Inflammatory macrophage treated with lipopolysaccharide for 1 hour (primary cell): Measurements from ENCODE around the gene GAK.

ENCODE experiments used
- DNase-seq, 2 donors: peaks; one replicate each; pipeline ENCODE4 v3.0.0-alpha.2; 2020 to 2022

Gene GAK

DNA sequence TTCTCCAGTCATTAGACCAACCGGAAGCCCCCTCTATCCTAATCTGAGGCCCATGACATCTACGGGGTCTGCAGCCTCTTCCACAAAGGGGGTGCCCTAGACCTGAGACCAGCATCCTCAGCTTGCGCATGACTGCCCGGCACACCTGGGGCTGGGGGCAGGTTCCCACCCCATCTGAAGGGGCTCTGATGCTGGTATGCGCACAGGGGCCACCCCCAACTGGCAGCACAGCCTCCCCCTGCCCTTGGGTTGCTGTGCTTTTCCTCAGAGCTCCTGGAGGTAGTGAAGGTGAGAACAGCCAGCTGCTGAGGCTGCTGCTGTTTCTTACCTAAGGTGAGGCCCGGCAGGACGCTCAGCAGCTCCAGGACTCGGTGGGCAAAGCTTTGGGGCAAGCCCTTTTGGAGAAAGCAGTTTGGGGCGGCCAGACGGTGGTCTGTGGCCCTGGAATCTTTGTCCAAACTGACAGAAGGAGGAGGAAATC is 87.3 kb downstream of the GAK start:
- DNase-seq: no peak

DNA sequence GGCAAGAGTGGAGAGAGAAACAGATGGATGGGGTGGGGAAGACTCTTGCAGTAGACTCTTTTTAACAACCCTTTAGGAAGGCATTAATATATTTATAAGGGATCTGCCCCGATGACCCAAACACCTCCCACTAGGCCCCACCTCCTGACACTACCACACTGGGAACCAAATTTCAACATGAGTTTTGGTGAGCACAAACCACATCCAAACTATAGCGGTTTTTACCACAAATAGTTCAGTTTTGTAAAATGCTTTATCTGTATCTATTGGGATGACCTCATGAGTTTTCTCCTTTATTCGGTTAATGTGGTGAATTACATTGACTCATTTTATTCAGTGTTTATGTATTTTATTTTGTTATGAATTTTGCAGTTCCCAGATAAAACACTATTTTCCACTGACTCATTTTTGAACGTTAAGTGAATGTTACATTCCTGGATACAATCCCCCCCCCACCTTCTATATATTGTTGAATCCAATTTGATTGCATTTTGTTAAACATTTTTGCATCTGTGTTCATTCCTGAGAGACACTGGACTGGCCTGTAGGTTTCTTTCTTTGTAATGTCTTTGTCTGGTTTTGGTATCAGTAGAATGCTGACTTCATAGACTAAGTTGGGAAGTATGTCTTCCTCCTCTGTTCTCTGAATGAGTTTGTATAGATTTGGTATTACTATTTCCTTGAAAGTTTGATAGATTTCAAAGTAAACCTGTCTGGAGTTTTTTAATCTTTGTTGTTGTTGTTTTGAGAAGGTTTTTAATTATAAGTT is 92.3 kb downstream of the GAK start:
- no peak for DNase-seq

GRCh38 chr4:837772-838171 is 94.3 kb downstream of the GAK start:
- DNase-seq: no peak

DNA sequence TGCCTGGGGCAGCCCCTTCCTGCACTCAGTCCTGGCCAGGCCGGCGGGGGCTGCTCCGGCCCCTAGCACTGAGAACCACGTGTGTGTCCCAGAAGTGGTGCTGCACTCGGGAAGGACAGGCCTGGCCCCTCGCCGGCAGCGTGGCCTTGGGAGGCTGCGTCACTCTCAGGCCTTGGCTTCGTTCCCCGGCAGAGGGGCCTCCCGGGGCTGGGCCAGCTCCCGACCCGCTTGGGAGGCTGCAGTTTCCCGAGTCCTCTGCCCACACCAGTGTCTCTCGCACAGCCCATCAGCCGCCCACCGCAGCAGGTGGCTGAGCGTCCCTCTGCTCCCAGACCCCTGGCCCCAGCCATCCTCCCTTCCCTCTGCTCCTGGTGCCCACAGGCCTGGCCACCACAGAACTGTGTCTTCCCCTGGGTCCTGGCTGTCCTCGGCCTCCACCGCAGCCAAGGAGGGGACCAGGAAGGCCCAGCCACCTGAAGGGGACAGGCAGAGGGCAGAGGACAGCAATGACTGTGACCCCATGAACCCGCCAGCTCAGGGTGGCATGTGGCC is 95.3 kb downstream of the GAK start:
- DNase-seq: no peak

- no peak for DNase-seq
These were observed 96.1 kb downstream of the GAK start for GRCh38 chr4:836003-836511.

GRCh38 chr4:835148-836002 is 96.7 kb downstream of the GAK start:
- DNase-seq: no peak

DNA sequence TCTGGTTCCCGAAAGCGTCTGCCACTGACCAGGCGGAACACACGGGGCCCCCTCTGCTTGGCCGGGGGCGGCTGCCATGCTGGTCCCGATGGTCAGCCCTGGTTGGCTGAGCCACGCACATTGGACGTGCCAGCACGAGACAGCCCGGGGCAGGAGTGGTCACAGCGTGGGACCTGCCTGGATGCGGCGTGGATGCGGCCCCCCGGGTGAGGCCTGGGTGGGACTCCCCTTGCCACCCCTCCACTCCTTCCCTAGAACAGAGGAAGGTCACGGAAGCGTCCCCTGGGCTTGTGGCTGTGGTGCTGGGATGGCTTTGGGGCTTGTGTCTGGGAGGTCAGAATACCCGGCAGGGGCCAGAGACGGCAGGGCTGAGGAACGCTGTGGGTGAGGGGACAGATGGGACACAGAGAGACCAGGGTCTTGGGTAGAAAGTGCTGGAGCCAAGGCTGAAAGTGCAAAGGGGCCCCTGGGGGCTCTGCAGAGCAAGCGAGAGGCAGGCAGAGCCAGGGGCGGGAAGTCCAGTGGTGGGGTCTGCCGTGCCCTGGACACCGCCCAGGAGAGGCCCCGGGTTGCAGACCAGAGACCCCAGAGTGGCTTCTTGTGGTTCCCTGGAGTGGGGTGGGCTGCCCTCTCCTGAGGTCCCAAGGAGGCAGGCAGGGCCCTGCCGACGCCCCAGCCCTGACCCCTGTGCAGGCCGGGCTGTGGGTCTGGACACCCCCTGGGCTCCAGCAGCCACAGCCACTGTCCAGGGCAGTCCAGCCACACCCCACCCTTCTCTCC is 97.6 kb downstream of the GAK start:
- no peak for DNase-seq

- no peak for DNase-seq
These were observed 98.3 kb downstream of the GAK start for GRCh38 chr4:833731-834367.

GRCh38 chr4:833156-833555 is 99.0 kb downstream of the GAK start:
- DNase-seq: no peak

- DNase-seq: no peak
These were observed 99.6 kb downstream of the GAK start for GRCh38 chr4:832536-832935.

DNA sequence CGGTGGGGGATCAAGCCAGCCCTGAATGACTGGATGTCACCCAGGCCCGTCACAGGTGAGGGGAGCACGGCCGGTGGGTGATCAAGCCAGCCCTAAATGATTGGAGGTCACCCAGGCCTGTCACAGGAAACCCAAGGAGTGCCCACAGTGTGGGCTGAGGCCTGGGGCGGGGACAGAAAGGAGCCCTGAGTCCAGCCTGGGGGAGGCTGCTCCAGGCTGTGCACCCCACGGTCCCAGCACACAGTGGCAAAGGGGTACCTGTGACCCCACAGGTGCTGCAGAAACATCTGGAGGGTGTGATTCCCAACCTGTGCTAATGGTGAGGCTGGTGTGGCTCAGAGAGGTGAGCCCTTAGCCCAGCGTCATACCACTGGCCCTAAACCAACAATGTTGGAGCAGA is 100.0 kb downstream of the GAK start:
- DNase-seq: no peak

DNA sequence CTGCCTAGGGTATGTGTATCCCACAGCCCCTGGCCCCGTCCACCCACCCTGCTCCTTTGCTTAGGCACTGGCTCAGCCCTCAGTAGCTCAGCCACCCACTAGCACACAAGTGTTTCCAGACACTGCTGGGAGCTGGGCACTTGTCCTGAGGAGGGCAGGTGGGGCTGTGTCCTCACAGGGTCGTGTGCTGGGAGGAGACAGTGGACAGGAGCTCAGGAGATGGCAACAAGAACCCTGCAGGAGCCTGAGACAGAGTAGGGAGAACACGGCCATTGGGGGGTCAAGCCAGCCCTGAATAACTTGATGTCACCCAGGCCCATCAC is 100.7 kb downstream of the GAK start:
- DNase-seq: no peak

DNA sequence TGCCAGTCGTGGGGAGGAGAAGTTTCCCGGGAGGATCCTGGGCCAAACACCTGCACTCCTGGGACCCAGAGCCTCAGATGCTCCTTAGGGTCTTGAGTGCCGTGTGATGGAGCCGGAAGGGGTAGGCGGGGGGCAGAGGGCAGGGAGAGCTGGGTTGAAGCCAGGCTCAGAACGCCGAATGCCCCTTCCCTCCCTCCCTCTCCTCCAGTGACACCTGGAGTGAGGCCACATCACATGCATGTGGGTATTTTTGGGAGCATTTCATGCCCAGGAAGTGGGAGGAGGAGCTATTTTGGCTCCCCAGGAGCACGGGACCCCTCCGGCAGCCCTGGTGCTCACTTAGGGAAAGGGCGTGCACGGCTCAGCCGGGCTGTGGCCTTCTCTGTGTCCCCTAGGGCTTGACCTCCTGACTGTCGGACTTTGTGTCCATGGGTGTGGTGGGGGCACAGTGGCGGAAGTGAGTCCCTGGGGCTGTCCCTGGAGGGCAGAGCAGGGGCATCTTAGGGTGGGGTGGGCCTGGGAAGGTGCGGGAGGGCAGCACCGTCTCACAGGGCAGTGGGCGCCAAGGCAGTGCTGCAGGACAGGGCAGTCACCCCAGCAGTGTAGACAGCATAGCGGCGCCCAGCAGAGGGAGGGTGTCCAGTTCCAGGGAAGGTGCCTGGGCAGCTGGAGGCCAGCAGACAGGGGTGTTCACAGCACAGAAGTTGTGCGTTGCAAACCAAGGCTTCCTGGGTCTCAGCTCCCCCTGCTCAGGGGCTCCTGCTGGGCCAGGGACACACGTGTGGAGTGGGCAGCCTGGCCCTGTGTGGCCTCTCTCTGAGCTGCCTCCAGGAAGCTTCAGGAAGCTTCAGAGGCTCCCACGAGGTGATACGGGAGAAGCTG is 101.3 kb downstream of the GAK start:
- DNase-seq: no peak

DNA sequence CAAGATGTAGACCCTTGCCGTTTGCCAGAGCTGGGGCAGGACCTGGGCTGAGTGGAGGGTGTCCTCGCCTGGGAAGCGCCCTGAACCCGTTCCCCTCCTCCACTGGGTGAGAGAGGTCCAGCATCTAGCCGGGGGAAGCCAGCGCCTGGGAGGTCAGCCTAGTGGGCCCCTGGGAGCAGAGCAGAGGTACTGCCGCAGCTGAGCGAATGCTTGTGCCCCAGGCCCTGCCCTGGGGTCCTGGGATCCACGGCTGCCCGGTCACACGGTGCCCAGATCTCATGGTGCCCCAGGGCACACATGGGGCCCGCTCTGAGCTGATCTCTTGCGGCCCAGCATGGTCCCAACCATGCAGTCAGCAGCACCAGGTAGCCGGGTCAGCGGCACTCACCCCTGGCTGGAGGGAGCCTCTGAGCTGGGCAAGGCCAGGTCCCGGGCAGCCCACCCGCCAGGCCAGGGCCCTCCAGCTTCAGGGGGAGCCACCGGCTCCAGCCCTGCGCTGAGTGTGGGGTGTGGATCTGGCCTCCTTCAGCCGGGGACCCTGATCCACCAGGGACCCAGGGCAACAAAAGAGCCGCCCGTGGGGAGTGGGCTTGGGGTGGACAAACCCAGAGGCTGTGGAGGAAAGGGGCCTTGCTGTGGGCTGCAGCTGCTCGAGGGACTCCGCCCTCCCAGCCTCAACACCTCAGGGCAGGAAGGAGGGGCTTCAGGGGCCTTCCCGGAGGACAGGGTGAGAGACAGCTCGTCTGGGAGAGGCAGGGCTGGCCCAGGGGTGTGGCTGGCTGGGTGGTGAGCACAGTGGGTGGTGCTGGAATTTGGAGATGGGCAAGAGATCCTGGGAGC is 102.1 kb downstream of the GAK start:
- no peak for DNase-seq

DNA sequence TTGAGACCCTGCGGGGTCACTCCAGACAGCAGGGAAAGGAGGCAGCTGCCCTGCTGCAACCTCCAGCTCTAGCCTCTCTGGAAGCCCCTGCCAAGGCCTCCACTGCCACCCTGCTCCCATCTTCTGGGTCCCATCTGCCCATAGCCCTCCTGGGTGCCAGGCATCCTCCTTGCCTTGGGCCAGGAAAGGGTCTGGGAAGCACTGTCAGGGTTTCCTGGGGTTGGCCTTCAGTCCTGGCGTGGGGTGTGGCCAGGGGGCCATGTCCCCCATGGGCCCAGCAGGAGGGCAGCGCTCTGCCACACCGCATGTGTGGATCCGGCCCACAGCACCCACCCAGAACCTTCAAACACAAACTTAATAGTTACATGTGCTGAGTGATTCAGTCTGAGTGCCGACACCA is 102.8 kb downstream of the GAK start:
- DNase-seq: no peak

DNA sequence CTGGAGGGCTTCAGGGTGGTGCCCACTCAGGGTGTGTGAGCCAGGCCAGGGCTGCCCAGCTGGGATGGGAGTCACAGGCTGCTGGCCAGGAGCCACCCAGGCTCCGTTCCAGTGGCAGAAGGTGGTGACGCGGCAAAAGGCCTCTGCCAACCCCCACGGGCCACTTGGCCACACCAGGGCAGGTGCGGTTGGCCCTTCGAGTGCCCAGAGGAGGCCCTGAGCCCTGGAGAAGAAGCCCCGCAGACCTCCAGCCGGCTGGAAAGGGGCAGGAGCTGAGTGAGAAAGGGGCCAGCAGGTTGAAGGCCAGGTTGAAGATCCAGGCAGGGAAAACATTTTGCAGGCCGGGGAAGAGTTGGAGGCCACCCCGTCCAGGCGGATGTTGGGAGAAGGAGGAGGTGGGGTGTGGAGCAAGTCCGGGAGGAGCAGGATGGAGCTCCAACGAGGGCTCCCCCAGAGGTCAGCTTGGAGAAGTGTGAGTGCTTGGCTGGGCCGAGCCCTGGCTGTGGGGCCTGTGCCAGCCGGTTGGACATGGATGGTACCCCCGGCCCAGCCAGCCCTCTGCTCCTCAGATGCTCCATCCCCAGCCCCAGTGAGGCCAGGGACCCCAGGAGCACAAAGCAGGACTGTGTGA is 103.4 kb downstream of the GAK start:
- DNase-seq: no peak

GRCh38 chr4:827209-828081 is 104.7 kb downstream of the GAK start:
- DNase-seq: no peak

GRCh38 chr4:826508-827208 is 105.5 kb downstream of the GAK start:
- no peak for DNase-seq
